Peyer's patch (tissue), 4 donors: ENCODE data around the gene ZC2HC1B. TPM values are rescaled to one million over a fixed set of nuclear protein-coding genes. Genes with fewer than 3 reads are reported as not detected.
"Not testable (repeated sequence)": the region's sequence is repeated elsewhere in the genome, so short reads cannot be mapped to it uniquely, and the experiment has no call there.

Experiments
- DNase-seq, 3 donors: peaks; one replicate each; pipeline ENCODE4 v3.0.0-alpha.2; 2017 to 2019
- H3K27ac ChIP-seq, 4 donors: fragments of 200-600 bp; sonication (generic); one replicate each; pipeline ENCODE4 v1.5.1; 2016 to 2019
- H3K27me3 ChIP-seq, 2 donors: fragments of 200-600 bp; sonication (generic); one replicate each; pipeline ENCODE4 v1.5.1; 2019
- H3K36me3 ChIP-seq, 3 donors: fragments of 200-600 bp; sonication (generic); one replicate each; pipeline ENCODE4 v1.5.1; 2016 to 2019
- H3K4me1 ChIP-seq, 4 donors: fragments of 200-600 bp; sonication (generic); one replicate each; pipeline ENCODE4 v1.5.1; 2016 to 2019
- H3K4me3 ChIP-seq, 4 donors: fragments of 200-600 bp; sonication (generic); 1 replicate in 3 of 4; 2 replicates in 1 of 4; pipeline ENCODE4 v1.5.1; 2016 to 2019; ENCODE audit warnings: mild to moderate bottlenecking in 1 of 4
- H3K9me3 ChIP-seq, 4 donors: fragments of 200-600 bp; sonication (generic); one replicate each; pipeline ENCODE4 v1.5.1; 2016 to 2019; ENCODE audit warnings: mild to moderate bottlenecking in 1 of 4
- CTCF ChIP-seq, 6 experiments: fragments of 450-650 bp in 4 of 6; fragments of 200-600 bp in 2 of 6; sonication (generic) in 1 of 6; IDR thresholded peaks; one replicate each; pipeline ENCODE4 v1.5.1; 2017 to 2019; ENCODE audit warnings: antibody characterized with exemption in 6 of 6, mild to moderate bottlenecking in 3 of 6, moderate library complexity in 1 of 6
- POLR2A ChIP-seq, 2 donors: fragments of 450-650 bp; IDR thresholded peaks; one replicate each; pipeline ENCODE4 v1.5.1; 2017; ENCODE audit warnings: antibody characterized with exemption in 2 of 2, mild to moderate bottlenecking in 2 of 2, moderate library complexity in 2 of 2
- total RNA-seq, 4 donors: library from RNA; depleted of rRNA; stranded (reverse); fragments of >200 nt; gene quantifications; one replicate each; pipeline ENCODE4 v1.1.0, GENCODE V29; 2016

ZC2HC1B gene
- total RNA-seq, 4 donors from 2014 or later = not detected

GRCh38 chr6:143857651-143858050 is 6.6 kb upstream of the ZC2HC1B start:
- no peaks in the 10 kb centered on the region for H3K9me3 ChIP-seq
- H3K4me1 ChIP-seq = no peaks in the 10 kb centered on the region
- H3K36me3 ChIP-seq = peaks cover 0 to 85% (median 0%) of the 10 kb centered on the region in 3 donors
- no peak overlapping the region for H3K27ac ChIP-seq
- TF ChIP-seq POLR2A (IDR thresholded peaks at IDR 0.05) (no peak), CTCF (IDR thresholded peaks at IDR 0.05) (no peak)
- no peak for DNase-seq
- H3K4me3 ChIP-seq = no peak overlapping the region
- no peaks in the 10 kb centered on the region for H3K27me3 ChIP-seq

DNA sequence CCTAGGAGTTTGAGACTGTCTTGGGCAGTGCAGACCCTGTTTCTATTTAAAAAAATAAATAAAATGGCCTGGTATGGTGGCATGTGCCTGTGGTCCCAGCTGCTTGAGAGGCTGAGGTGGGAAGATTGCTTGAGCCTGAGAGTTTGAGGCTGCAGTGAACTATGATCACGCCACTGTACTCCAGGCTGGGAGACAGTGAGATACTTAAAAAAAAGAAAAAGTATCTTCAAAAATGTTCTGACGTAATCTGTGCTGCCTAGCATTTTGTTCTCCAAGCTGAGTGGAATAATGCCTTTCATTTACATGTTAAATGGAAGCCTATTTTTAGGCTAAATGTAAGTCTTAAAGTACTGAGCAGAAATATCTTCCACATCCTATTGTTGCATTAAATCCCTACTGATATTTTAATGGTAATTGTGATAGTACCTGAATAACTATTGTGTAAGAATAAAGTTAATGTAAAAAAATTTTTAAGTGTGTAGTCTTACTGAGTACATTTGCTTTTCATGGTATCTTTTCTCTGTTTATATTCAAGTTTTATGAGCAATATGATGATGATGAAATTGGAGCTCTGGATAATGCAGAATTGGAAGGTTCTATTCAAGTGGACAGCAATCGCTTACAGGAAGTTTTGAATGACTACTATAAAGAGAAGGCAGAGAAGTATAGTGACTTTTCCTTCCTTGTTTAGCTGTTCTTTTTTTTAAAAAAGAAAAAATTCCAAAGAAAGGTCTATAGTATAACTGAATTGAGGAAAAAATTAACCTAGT is 4.2 kb upstream of the ZC2HC1B start:
- no peaks in the 10 kb centered on the region for H3K9me3 ChIP-seq
- H3K27me3 ChIP-seq = no peaks in the 10 kb centered on the region
- no peak overlapping the region for H3K4me3 ChIP-seq
- no peak for TF ChIP-seq POLR2A (IDR thresholded peaks at IDR 0.05)
- no peak for TF ChIP-seq CTCF (IDR thresholded peaks at IDR 0.05)
- H3K4me1 ChIP-seq = no peaks in the 10 kb centered on the region
- H3K36me3 ChIP-seq = peaks cover 0 to 94% (median 0%) of the 10 kb centered on the region in 3 donors
- no peak for DNase-seq
- no peak overlapping the region for H3K27ac ChIP-seq

- no peak for DNase-seq
- H3K36me3 ChIP-seq = peaks cover 0 to 62% (median 0%) of the 10 kb centered on the region in 3 donors
- H3K4me1 ChIP-seq = no peaks in the 10 kb centered on the region
- H3K9me3 ChIP-seq = no peaks in the 10 kb centered on the region
- no peak overlapping the region for H3K27ac ChIP-seq
- TF ChIP-seq CTCF (IDR thresholded peaks at IDR 0.05) = no peak
- TF ChIP-seq POLR2A (IDR thresholded peaks at IDR 0.05) = no peak
- H3K4me3 ChIP-seq = no peak overlapping the region
- no peaks in the 10 kb centered on the region for H3K27me3 ChIP-seq
Observed at GRCh38 chr6:143863771-143864170, 503 bp upstream of the ZC2HC1B start.

DNA sequence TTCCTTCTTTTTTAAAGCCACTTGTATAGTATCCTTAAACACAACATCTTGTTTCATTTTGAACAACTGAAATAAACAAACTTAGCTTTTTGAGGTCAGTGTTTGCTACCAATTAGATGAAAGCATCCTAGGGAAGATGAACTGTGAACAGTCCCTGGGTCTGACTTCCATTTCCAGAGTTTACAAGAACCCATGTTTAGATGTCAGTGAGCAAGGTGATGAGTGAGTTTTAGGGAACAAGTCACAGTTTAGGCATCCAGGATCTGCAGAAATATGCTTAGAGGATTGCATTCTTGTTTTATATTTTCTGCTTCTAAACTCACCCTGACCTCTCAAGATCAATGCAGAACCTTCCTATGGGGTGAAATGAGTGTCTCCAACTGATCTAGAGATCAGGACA is 3.0 kb downstream of the ZC2HC1B start:
- Histone ChIP-seq H3K9me3 (no peaks in the 10 kb centered on the region), H3K27ac (no peak overlapping the region), H3K36me3 (peaks cover 0 to 27% (median 0%) of the 10 kb centered on the region in 3 donors), H3K27me3 (no peaks in the 10 kb centered on the region), H3K4me3 (no peak overlapping the region), H3K4me1 (no peaks in the 10 kb centered on the region)
- no peak for TF ChIP-seq CTCF (IDR thresholded peaks at IDR 0.05)
- TF ChIP-seq POLR2A (IDR thresholded peaks at IDR 0.05) = no peak
- no peak for DNase-seq

DNA sequence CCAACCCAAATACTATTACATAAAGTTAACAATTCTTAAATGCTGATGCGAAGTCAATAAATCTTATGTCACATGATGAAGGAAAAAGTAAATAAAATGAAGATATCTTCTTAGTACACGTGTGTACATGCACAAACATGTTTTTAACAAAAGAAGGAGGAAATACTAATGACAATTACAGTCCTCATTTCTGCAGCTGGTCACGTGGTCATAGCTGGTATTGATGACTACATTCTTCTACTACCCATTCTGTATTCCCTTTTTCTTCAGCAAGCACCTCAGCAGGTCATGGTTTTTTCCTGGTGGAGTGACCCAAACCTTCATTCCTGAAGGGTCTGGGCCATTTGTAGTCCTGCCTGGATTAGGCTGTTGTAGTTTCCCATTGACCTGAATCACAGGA is 4.5 kb downstream of the ZC2HC1B start:
- not testable (repeated sequence) for H3K9me3 ChIP-seq, DNase-seq, H3K4me1 ChIP-seq

GRCh38 chr6:143871202-143871730 is 7.0 kb downstream of the ZC2HC1B start:
- H3K9me3 ChIP-seq, H3K36me3 ChIP-seq, H3K4me3 ChIP-seq, H3K4me1 ChIP-seq, H3K27ac ChIP-seq, H3K27me3 ChIP-seq, DNase-seq: not testable (repeated sequence)

More for the DNA sequence above, 4.5 kb downstream of the ZC2HC1B start:
- not testable (repeated sequence) for H3K27me3 ChIP-seq, H3K27ac ChIP-seq, H3K4me3 ChIP-seq
- peaks cover 0 to 12% (median 0%) of the 10 kb centered on the region in 3 donors for H3K36me3 ChIP-seq
